WERI-Rb-1 (cell line): Measurements from ENCODE around the gene PUS10.

Experiments used
- DNase-seq: peaks from one replicate; pipeline ENCODE4 v3.0.0-alpha.2; 2020
- H3K27ac ChIP-seq: fragments of 250-450 bp; sonication (Bioruptor Pico); 2 replicates; pipeline ENCODE4 v1.5.1; 2020; ENCODE audit warnings: mild to moderate bottlenecking, moderate library complexity
- H3K27me3 ChIP-seq: fragments of 250-450 bp; sonication (Bioruptor Pico); 2 replicates; pipeline ENCODE4 v1.5.1; 2021; ENCODE audit warnings: mild to moderate bottlenecking, low read depth, moderate library complexity; ENCODE audit not compliant: insufficient read depth, severe bottlenecking
- H3K36me3 ChIP-seq: fragments of 250-450 bp; sonication (Bioruptor Pico); 2 replicates; pipeline ENCODE4 v1.5.1; 2020; ENCODE audit warnings: mild to moderate bottlenecking, moderate library complexity
- H3K4me3 ChIP-seq: 2 replicates; pipeline ENCODE4 v1.5.1; 2011; ENCODE audit warnings: low read depth, mild to moderate bottlenecking, control low read depth, low read length
- H3K9me3 ChIP-seq: fragments of 250-450 bp; sonication (Bioruptor Pico); 2 replicates; pipeline ENCODE4 v1.5.1; 2021; ENCODE audit warnings: mild to moderate bottlenecking, moderate library complexity; ENCODE audit not compliant: severe bottlenecking
- CTCF ChIP-seq: IDR thresholded peaks from 2 replicates; pipeline ENCODE4 v1.5.1; 2011; ENCODE audit warnings: low read depth, mild to moderate bottlenecking, control low read depth, inconsistent platforms, low read length

The PUS10 gene

GRCh38 chr2:61023670-61024069 is 5.6 kb upstream of the PUS10 start:
- Histone ChIP-seq H3K4me3 (no peak overlapping the region), H3K9me3 (no peaks in the 10 kb centered on the region), H3K36me3 (peaks cover 44% of the 10 kb centered on the region), H3K27ac (no peak overlapping the region), H3K27me3 (no peaks in the 10 kb centered on the region)
- no peak for DNase-seq
- no peak for TF ChIP-seq CTCF

GRCh38 chr2:61021228-61021660 is 3.2 kb upstream of the PUS10 start:
- H3K4me3 ChIP-seq = no peak overlapping the region
- no peak for TF ChIP-seq CTCF
- H3K9me3 ChIP-seq = no peaks in the 10 kb centered on the region
- peaks cover 48% of the 10 kb centered on the region for H3K36me3 ChIP-seq
- DNase-seq = no peak
- H3K27ac ChIP-seq = no peak overlapping the region
- H3K27me3 ChIP-seq = no peaks in the 10 kb centered on the region

GRCh38 chr2:61018798-61019197 is 743 bp upstream of the PUS10 start:
- no peak for DNase-seq
- Histone ChIP-seq H3K36me3 (peaks cover 33% of the 10 kb centered on the region), H3K27ac (peak overlapping the region; percentile 93), H3K4me3 (peak overlapping the region; percentile 96), H3K9me3 (no peaks in the 10 kb centered on the region), H3K27me3 (no peaks in the 10 kb centered on the region)
- no peak for TF ChIP-seq CTCF

GRCh38 chr2:61018318-61018755 is 282 bp upstream of the PUS10 start:
- Histone ChIP-seq H3K27ac (peak overlapping the region; percentile 93), H3K36me3 (peaks cover 28% of the 10 kb centered on the region), H3K27me3 (no peaks in the 10 kb centered on the region), H3K4me3 (peak overlapping the region; percentile 96), H3K9me3 (no peaks in the 10 kb centered on the region)
- TF ChIP-seq CTCF = no peak
- no peak for DNase-seq

GRCh38 chr2:61017003-61017555 is 976 bp downstream of the PUS10 start:
- Histone ChIP-seq H3K27me3 (no peaks in the 10 kb centered on the region), H3K36me3 (peaks cover 17% of the 10 kb centered on the region), H3K27ac (peak overlapping the region; percentile 93), H3K4me3 (peak overlapping the region; percentile 96), H3K9me3 (no peaks in the 10 kb centered on the region)
- peak; percentile 87 for DNase-seq
- TF ChIP-seq CTCF = no peak
